IPS-18c (cell line): ENCODE data around the gene CELF2.

ENCODE experiments used
- H3K4me3 ChIP-seq: 2 replicates; pipeline ENCODE4 v1.7.0; 2013; ENCODE audit warnings: low read depth, mild to moderate bottlenecking, low read length, moderate library complexity; ENCODE audit not compliant: insufficient read depth
- H3K9me3 ChIP-seq: one replicate; pipeline ENCODE4 v1.6.1; 2013; ENCODE audit warnings: mild to moderate bottlenecking, low read length, moderate library complexity; ENCODE audit not compliant: control insufficient read depth, insufficient read depth

CELF2 gene

DNA sequence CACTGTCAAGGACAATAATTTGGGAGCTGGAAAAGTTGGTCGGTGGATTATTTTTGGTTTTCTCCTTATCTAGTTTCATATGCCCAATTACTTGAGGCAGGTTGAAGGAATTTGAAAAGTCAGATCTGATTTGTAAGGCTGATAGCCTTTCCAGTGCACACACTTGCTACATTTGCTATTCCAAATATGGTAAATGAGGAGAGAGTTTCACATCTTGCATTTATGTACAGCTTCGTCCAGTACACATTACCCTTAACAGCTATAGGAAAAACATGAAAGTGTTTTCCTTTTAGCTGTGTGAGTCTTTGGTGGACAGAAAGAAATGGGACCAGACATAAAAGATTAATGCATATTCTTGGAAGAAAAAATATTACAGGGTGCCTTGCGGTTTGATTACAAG is 201.8 kb downstream of the CELF2 start:
- Histone ChIP-seq H3K4me3 (no peak overlapping the region), H3K9me3 (no peaks in the 10 kb centered on the region)

DNA sequence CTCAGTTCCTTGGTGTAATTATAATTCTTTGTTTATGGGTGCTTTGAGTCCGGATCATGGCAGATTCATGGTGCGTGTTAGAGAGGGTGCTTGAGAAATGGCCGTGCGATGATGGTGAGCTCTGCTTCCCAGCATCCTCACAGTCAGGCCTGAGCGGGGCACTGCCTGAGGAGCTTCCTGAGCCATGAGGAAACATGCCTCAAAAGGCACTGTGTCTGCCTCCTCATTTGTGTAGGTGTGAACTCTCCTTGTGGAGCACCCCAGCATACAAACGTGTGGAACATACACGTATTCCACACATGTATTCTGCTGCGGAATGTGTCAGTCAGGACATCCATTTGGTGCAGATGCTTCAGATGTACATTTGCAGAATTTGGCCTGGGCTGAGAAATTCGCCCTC is 205.4 kb downstream of the CELF2 start:
- H3K9me3 ChIP-seq, result no peaks in the 10 kb centered on the region

DNA sequence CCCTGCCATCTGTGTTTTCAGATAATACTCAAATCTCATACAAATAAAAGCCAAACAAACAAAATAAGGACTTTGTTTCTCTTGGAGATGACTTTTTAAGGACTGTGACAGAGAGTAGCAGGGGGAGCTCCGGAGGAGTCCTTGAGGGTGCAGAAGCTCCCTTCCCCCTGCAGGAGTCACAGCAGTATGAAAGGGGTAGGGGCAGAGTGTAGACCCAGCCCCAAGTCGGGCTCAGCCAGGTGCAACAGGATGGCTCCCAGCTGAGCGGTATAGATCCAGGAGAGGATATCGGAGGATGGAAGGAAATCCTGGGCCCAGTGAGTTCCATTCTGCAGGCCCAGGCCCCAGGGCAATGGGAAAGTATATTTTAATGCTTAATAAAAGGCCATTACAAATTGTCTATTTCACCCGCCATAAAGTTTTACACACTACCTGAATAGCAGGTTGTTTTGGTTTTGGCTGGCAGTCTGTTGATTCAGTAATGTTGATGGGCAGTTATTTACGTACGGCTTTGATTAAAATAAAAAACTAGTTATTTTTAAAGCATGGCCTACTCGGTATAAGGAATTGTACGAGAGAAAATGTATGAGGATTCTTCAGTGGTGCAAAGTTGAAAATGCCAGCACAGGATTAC is 206.0 kb downstream of the CELF2 start:
- Histone ChIP-seq H3K9me3 (no peaks in the 10 kb centered on the region), H3K4me3 (no peak overlapping the region)

More for the DNA sequence above, 205.4 kb downstream of the CELF2 start:
- no peak overlapping the region for H3K4me3 ChIP-seq

- Histone ChIP-seq H3K9me3 (no peaks in the 10 kb centered on the region), H3K4me3 (no peak overlapping the region)
Observed at GRCh38 chr10:11224321-11224720, 206.6 kb downstream of the CELF2 start.

GRCh38 chr10:11224792-11225416 is 207.2 kb downstream of the CELF2 start:
- Histone ChIP-seq H3K9me3 (no peaks in the 10 kb centered on the region), H3K4me3 (no peak overlapping the region)

DNA sequence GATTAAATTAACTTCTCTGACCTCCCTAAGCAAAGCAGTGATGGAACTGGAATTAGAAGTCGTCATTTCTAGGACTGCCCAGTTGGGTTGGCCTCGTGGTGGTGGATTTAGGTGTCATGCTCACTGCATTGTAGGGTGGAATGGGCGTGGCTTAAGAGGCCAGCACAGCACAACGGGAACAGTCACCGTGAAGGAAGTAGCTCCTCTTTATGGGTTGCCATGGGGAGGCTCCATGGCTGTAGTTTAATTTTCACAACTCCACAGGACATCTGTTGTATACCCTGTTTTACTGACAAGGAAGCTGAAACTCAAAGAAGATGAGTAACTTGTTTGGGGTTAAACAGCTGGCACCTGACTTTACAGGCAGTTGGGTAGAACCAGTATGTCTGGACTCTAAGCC is 208.3 kb downstream of the CELF2 start:
- H3K9me3 ChIP-seq, result no peaks in the 10 kb centered on the region
- no peak overlapping the region for H3K4me3 ChIP-seq

DNA sequence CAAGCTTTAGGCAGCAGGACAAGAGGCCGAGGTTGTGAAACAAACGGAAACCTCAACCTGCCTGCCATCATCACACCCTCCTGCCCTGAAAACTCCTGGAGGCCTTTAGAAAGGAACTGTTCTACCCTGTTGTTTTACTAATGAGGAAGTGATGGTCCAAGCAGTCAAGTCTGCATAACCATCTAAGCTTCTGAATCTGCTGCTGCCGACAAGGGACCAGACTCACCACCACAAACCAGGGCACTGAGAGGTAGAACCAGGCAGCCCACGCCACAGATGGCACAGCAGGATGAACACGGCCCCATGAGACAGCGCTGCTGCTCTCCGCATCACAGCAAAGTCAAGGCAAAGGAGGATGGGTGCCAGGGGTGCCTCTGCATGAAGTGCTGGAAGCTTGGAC is 209.4 kb downstream of the CELF2 start:
- Histone ChIP-seq H3K4me3 (no peak overlapping the region), H3K9me3 (no peaks in the 10 kb centered on the region)

GRCh38 chr10:11229893-11230292 is 212.2 kb downstream of the CELF2 start:
- H3K9me3 ChIP-seq, result no peaks in the 10 kb centered on the region
- no peak overlapping the region for H3K4me3 ChIP-seq

- no peak overlapping the region for H3K4me3 ChIP-seq
- H3K9me3 ChIP-seq, result no peaks in the 10 kb centered on the region
Observed at GRCh38 chr10:11230498-11231167, 213.0 kb downstream of the CELF2 start.

GRCh38 chr10:11231285-11231684 is 213.6 kb downstream of the CELF2 start:
- Histone ChIP-seq H3K4me3 (no peak overlapping the region), H3K9me3 (no peaks in the 10 kb centered on the region)

DNA sequence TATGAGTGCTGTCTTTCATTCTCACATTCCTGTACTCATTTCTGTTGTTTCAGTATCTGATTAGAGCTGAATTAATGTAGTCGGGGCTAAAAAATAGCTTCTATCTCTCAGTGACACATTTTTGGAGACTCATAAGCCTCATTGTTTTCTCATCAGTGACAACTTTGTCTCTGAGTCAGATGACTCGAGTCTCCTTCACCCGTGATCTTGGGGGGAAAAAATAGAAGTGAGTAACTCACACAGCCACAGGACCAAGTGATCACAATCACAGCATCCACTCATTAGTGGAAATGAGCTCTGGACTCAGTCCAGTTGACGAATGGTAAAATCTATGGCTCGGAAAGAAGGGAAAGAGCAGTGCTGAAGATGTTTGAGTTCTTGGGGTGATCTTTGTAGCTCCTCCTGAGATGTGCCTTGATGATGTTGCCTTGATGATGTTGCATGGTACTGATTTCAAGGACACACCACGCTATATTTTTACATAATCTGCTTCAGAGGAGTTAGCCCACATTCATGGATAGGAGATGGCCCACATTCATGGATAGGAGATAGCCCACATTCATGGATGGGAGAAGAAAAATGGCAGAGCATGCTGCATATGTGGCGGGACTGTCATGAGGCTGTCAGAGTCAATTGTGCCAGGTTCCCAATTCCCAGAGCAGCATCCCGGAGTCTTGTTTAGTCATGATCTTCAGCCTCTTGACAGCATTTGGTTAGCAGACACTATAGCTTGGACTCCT is 214.7 kb downstream of the CELF2 start:
- Histone ChIP-seq H3K4me3 (no peak overlapping the region), H3K9me3 (no peaks in the 10 kb centered on the region)

DNA sequence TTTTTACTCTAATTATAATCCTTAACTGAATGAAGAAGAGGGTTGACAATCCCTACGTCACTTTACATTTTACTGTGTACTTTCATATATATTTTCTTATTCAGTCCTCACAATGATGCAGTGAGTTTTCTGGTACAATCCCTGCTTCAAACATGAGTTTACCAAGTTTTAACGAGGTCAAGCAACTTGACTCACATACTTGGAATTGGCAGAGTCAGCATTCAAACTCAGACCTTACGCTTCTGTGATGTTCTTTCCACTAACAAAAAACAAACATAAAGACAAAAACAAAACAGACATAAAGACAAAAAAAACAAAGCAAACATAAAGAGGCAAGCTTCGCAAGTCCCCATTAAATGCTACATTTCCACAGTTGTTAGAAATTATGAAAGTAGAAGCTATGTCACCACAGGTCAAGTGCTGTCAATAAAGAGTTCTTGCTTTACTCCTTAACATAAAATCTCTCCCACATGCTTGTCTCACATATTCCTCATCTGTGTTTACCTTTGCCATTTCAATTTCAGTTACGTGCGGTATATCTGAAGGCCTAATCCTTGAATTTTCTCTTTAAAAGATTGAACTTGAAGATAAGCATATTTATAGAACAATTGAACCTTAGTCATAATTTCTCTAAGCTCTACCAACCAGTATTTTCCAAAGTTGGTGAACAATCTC is 217.3 kb downstream of the CELF2 start:
- Histone ChIP-seq H3K9me3 (no peaks in the 10 kb centered on the region), H3K4me3 (no peak overlapping the region)

GRCh38 chr10:11235771-11236170 is 218.1 kb downstream of the CELF2 start:
- Histone ChIP-seq H3K9me3 (no peaks in the 10 kb centered on the region), H3K4me3 (no peak overlapping the region)

DNA sequence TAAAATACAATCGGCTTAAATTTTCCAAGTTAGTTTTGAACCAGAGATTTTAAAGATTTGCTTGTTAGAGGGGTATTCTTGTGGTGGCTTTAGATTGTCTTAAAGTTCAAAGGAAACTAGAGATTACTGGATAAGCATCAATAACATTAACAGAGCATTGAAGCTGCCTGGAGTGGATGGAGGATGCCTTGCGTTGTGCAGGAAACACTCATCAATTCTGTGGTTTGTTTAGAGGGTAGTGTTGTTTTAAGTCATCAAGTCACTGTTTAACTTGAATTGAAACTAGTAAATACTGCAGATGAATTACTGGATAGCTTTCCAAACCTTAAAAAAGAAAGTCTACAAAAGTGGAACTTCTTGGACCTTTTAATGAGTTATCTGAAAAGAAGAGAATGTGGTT is 218.6 kb downstream of the CELF2 start:
- Histone ChIP-seq H3K9me3 (no peaks in the 10 kb centered on the region), H3K4me3 (no peak overlapping the region)

DNA sequence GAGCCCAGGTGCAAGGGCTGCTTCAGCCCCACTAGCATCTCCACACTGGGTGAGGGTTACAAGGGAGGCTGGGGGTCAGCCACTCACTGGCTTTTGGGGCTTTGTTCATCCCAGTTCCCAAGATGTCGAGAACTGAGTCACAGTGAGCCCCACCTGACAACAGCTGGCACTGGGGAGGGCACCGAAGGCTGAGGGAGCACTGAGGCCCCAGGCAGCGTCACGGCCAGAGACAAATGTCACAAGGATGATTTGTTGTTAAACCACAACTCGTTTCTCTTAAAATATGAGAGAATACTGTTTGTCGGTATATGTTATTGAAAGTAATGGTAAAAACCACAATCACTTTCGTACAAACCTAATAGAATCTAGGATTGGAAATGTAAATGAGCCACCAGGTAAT is 219.9 kb downstream of the CELF2 start:
- H3K9me3 ChIP-seq, result no peaks in the 10 kb centered on the region
- no peak overlapping the region for H3K4me3 ChIP-seq

- Histone ChIP-seq H3K9me3 (no peaks in the 10 kb centered on the region), H3K4me3 (no peak overlapping the region)
Observed at GRCh38 chr10:11238893-11239292, 221.2 kb downstream of the CELF2 start.

DNA sequence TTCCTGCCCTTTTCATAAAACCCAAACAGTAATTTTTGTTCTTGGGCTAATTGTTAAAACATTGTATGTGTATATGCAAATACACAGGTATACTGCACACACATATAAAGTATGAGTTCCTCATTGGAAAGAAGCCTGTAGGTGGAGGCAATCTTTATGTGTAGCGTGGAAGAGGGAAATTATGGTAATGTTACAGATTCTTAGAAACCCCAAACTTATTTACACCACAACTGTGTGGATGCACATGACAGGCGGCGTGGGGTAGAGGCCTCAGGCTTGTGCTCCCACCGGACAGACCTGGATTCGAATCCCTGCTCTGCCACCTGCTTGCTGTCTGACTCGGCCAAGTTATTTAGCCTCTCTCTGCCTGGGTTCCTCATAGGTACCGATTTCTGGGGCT is 223.0 kb downstream of the CELF2 start:
- no peaks in the 10 kb centered on the region for H3K9me3 ChIP-seq

More for the DNA sequence above, 223.0 kb downstream of the CELF2 start:
- no peak overlapping the region for H3K4me3 ChIP-seq
